CD1c-positive myeloid dendritic cell (primary cell): Measurements from ENCODE around the gene HMX1.

Source experiments
- DNase-seq: peaks from one replicate; pipeline ENCODE4 v3.0.0-alpha.2; 2016; ENCODE audit errors: extremely low spot score

HMX1 gene

GRCh38 chr4:8868321-8869001 lies 3.2 kb downstream of the HMX1 start:
- no peak for DNase-seq

GRCh38 chr4:8867624-8868320 lies 3.9 kb downstream of the HMX1 start:
- no peak for DNase-seq

- DNase-seq: no peak
Measured at GRCh38 chr4:8866828-8867623, 4.6 kb downstream of the HMX1 start.

- DNase-seq: no peak
Measured at GRCh38 chr4:8866421-8866820, 5.2 kb downstream of the HMX1 start.

- no peak for DNase-seq
Measured at GRCh38 chr4:8865681-8866310, 5.8 kb downstream of the HMX1 start.

GRCh38 chr4:8864912-8865680 lies 6.5 kb downstream of the HMX1 start:
- no peak for DNase-seq

- DNase-seq: no peak
Measured at GRCh38 chr4:8863686-8864682, 7.7 kb downstream of the HMX1 start.

GRCh38 chr4:8862800-8863685 lies 8.6 kb downstream of the HMX1 start:
- DNase-seq: no peak

- DNase-seq: no peak
Measured at GRCh38 chr4:8862334-8862733, 9.3 kb downstream of the HMX1 start.

GRCh38 chr4:8861576-8862295 lies 9.9 kb downstream of the HMX1 start:
- no peak for DNase-seq

GRCh38 chr4:8860892-8861575 lies 10.6 kb downstream of the HMX1 start:
- no peak for DNase-seq

GRCh38 chr4:8860096-8860891 lies 11.3 kb downstream of the HMX1 start:
- no peak for DNase-seq

- DNase-seq: no peak
Measured at GRCh38 chr4:8859550-8860095, 12.0 kb downstream of the HMX1 start.

- DNase-seq: no peak
Measured at GRCh38 chr4:8858701-8859210, 12.9 kb downstream of the HMX1 start.

- no peak for DNase-seq
Measured at GRCh38 chr4:8857766-8858700, 13.6 kb downstream of the HMX1 start.
